H9 (cell line): Measurements from ENCODE around the gene KAZN. TPM values are rescaled to one million over a fixed set of nuclear protein-coding genes. Genes with fewer than 3 reads are reported as not detected.

Source experiments
- DNase-seq: peaks from one replicate; pipeline ENCODE4 v3.0.0-alpha.2; 2017
- H2AFZ ChIP-seq: one replicate; pipeline ENCODE4 v1.6.1; 2013; ENCODE audit warnings: mild to moderate bottlenecking, low read length, control low read depth, moderate library complexity
- H2AK5ac ChIP-seq: 2 replicates; pipeline ENCODE4 v1.6.1; 2013; ENCODE audit warnings: low read length, control low read depth, mixed read lengths; ENCODE audit not compliant: insufficient read length
- H2BK120ac ChIP-seq: one replicate; pipeline ENCODE4 v1.6.1; 2013; ENCODE audit warnings: low read depth, mild to moderate bottlenecking, low read length, control low read depth, inconsistent platforms; ENCODE audit not compliant: poor library complexity, severe bottlenecking
- H2BK12ac ChIP-seq: 2 replicates; pipeline ENCODE4 v1.6.1; 2013; ENCODE audit warnings: low read length, control low read depth, mixed read lengths, low read depth; ENCODE audit not compliant: insufficient read length
- H2BK15ac ChIP-seq: 2 replicates; pipeline ENCODE4 v1.6.1; 2013; ENCODE audit warnings: low read depth, low read length, control low read depth
- H2BK20ac ChIP-seq: one replicate; pipeline ENCODE4 v1.6.1; 2013; ENCODE audit warnings: low read depth, mild to moderate bottlenecking, low read length, control low read depth, inconsistent platforms; ENCODE audit not compliant: poor library complexity, severe bottlenecking
- H2BK5ac ChIP-seq: 2 replicates; pipeline ENCODE4 v1.6.1; 2013; ENCODE audit warnings: low read length, control low read depth, mixed read lengths; ENCODE audit not compliant: insufficient read length
- H3K14ac ChIP-seq: 2 replicates; pipeline ENCODE4 v1.6.1; 2013; ENCODE audit warnings: low read length, control low read depth; ENCODE audit not compliant: insufficient read depth
- H3K18ac ChIP-seq: 2 replicates; pipeline ENCODE4 v1.6.1; 2013; ENCODE audit warnings: low read depth, mild to moderate bottlenecking, mixed read lengths, low read length, control low read depth; ENCODE audit not compliant: insufficient read length
- H3K23ac ChIP-seq: 2 replicates; pipeline ENCODE4 v1.6.1; 2013; ENCODE audit warnings: low read length, control low read depth, mixed read lengths, low read depth; ENCODE audit not compliant: insufficient read length
- H3K23me2 ChIP-seq: 2 replicates; pipeline ENCODE4 v1.6.1; 2013; ENCODE audit warnings: low read depth, mild to moderate bottlenecking, mixed read lengths, low read length, control low read depth; ENCODE audit not compliant: insufficient read length, poor library complexity, severe bottlenecking
- H3K27ac ChIP-seq: 2 replicates; pipeline ENCODE4 v1.5.1; 2013; ENCODE audit warnings: low read length, control low read depth, mixed read lengths, low read depth; ENCODE audit not compliant: insufficient read length
- H3K27me3 ChIP-seq: 2 replicates; pipeline ENCODE4 v1.6.1; 2013; ENCODE audit warnings: low read length, control low read depth, inconsistent platforms; ENCODE audit not compliant: insufficient read depth
- H3K4ac ChIP-seq: 2 replicates; pipeline ENCODE4 v1.6.1; 2013; ENCODE audit warnings: low read depth, mild to moderate bottlenecking, control low read depth, inconsistent platforms, low read length, moderate library complexity
- H3K4me1 ChIP-seq: 2 replicates; pipeline ENCODE4 v1.6.1; 2013; ENCODE audit warnings: low read length, control low read depth, inconsistent platforms; ENCODE audit not compliant: insufficient read depth
- H3K4me2 ChIP-seq: 2 replicates; pipeline ENCODE4 v1.6.1; 2013; ENCODE audit warnings: low read length, control low read depth, mixed read lengths; ENCODE audit not compliant: insufficient read length, insufficient read depth
- H3K56ac ChIP-seq: 2 replicates; pipeline ENCODE4 v1.6.1; 2013; ENCODE audit warnings: low read depth, mild to moderate bottlenecking, mixed read lengths, low read length, control low read depth; ENCODE audit not compliant: insufficient read length
- H3K79me1 ChIP-seq: 2 replicates; pipeline ENCODE4 v1.6.1; 2013; ENCODE audit warnings: low read depth, mild to moderate bottlenecking, moderate library complexity, low read length, control low read depth, inconsistent platforms; ENCODE audit not compliant: insufficient read depth, poor library complexity, severe bottlenecking
- H3K79me2 ChIP-seq: 2 replicates; pipeline ENCODE4 v1.6.1; 2013; ENCODE audit warnings: low read length, control low read depth, inconsistent platforms; ENCODE audit not compliant: insufficient read depth
- H3K9ac ChIP-seq: 2 replicates; pipeline ENCODE4 v1.6.1; 2013; ENCODE audit warnings: low read length, control low read depth, mixed read lengths; ENCODE audit not compliant: insufficient read length; ENCODE audit errors: extremely low read depth
- H3K9me3 ChIP-seq: one replicate; pipeline ENCODE4 v1.6.1; 2013; ENCODE audit warnings: low read depth, low read length, inconsistent platforms; ENCODE audit not compliant: control insufficient read depth
- H3T11ph ChIP-seq: one replicate; pipeline ENCODE4 v1.6.1; 2013; ENCODE audit warnings: mild to moderate bottlenecking, low read length, control low read depth, inconsistent platforms
- H4K20me1 ChIP-seq: one replicate; pipeline ENCODE4 v1.6.1; 2013; ENCODE audit not compliant: control insufficient read depth, insufficient read length, insufficient read depth
- H4K5ac ChIP-seq: 2 replicates; pipeline ENCODE4 v1.6.1; 2013; ENCODE audit warnings: low read depth, mild to moderate bottlenecking, mixed read lengths, low read length, control low read depth; ENCODE audit not compliant: insufficient read length
- H4K8ac ChIP-seq: replicated peaks from 2 replicates; pipeline ENCODE4 v1.6.1; 2013; ENCODE audit warnings: low read length, control low read depth, mixed read lengths, low read depth; ENCODE audit not compliant: insufficient read length
- H4K91ac ChIP-seq: 2 replicates; pipeline ENCODE4 v1.6.1; 2013; ENCODE audit warnings: low read depth, mild to moderate bottlenecking, moderate library complexity, mixed read lengths, low read length, control low read depth; ENCODE audit not compliant: insufficient read length
- H3K27ac Mint-ChIP-seq, 3 experiments: 2 replicates in 2 of 3; 3 replicates in 1 of 3; pipeline ENCODE4 v1.8.0; 2020 to 2021; ENCODE audit warnings: mixed read lengths in 3 of 3, mild to moderate bottlenecking in 1 of 3, moderate library complexity in 1 of 3
- H3K27me3 Mint-ChIP-seq: 2 replicates; pipeline ENCODE4 v1.8.0; 2021; ENCODE audit warnings: low read depth, mild to moderate bottlenecking, moderate library complexity, mixed read lengths
- H3K36me3 Mint-ChIP-seq, 3 experiments: 2 replicates in 2 of 3; 3 replicates in 1 of 3; pipeline ENCODE4 v1.8.0; 2020 to 2021; ENCODE audit warnings: low read depth in 3 of 3, mixed read lengths in 3 of 3; ENCODE audit not compliant: insufficient read depth in 1 of 3
- H3K4me1 Mint-ChIP-seq, 2 experiments: 2 replicates each; pipeline ENCODE4 v1.8.0; 2020; ENCODE audit warnings: mixed read lengths in 2 of 2
- H3K4me3 Mint-ChIP-seq, 2 experiments: 2 replicates in 1 of 2; 3 replicates in 1 of 2; pipeline ENCODE4 v1.8.0; 2020 to 2021; ENCODE audit warnings: mild to moderate bottlenecking in 2 of 2, mixed read lengths in 2 of 2, moderate library complexity in 1 of 2
- H3K9me3 Mint-ChIP-seq, 2 experiments: 2 replicates in 1 of 2; 3 replicates in 1 of 2; pipeline ENCODE4 v1.8.0; 2020; ENCODE audit warnings: mild to moderate bottlenecking in 2 of 2, mixed read lengths in 2 of 2, moderate library complexity in 1 of 2
- WGBS: extraction: QIAGEN DNeasy Blood & Tissue Kit; methylation state at CpG from one replicate; pipeline ENCODE4 v1.1.7; 2013; ENCODE audit warnings: missing lambda C conversion rate, low lambda C conversion rate, mixed read lengths; ENCODE audit not compliant: insufficient read length; ENCODE audit errors: extremely low coverage; 5-methylcytosine and 5-hydroxymethylcytosine counted together
- total RNA-seq: library from RNA; stranded (reverse); gene quantifications from 2 replicates; pipeline ENCODE4 v1.2.1, GENCODE V29; 2021
- TF ChIP-seq, protein P1 (sequence below): fragments of 200-600 bp; sonication (generic); conservative IDR thresholded peaks from 3 replicates; pipeline ENCODE4 v1.8.0; 2021; ENCODE audit warnings: antibody characterized with exemption, mild to moderate bottlenecking

The KAZN gene
- total RNA-seq, 1 experiment from 2014 or later, result 7.6 TPM

DNA sequence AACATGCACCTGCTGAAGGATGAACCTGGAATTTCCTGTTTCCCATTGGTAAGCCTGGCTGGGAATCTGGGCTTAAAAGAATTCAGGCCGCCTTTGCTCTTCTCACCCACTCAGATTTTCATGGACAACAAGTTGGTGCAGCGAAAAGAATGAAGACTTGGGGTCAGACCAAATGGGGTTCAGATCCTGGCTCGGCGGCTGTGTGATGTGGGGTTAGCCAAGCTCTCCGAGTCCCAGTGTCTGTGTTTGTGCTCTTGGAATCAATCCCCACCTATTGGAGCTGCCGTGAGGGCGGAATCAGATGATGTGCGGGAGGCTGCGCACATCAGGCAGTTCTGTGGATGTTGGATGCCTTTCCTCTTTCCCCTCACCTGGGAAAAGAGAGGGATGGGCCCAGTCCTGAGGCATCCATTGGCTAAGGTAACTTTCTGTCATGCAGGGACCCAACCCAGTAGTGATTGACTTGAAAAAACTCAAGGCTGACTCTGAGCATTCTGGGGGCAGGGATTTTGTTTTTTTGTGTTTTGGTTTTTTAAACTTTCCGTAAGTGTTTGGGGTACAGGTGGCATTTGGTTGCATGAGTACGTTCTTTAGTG lies 228.3 kb downstream of the KAZN start:
- Histone ChIP-seq H4K20me1 (no peaks in the 10 kb centered on the region), H3K79me1 (no peaks in the 10 kb centered on the region), H2AK5ac (no peak overlapping the region), H2BK120ac (no peak overlapping the region), H2BK12ac (no peak overlapping the region), H4K91ac (no peak overlapping the region), H2BK15ac (no peak overlapping the region), H3T11ph (no peak overlapping the region), H3K4me2 (no peak overlapping the region), H4K5ac (no peak overlapping the region), H3K9me3 (no peaks in the 10 kb centered on the region), H3K23ac (no peak overlapping the region), H3K56ac (no peak overlapping the region), H3K23me2 (no peaks in the 10 kb centered on the region), H3K27ac (no peak overlapping the region), H2BK5ac (no peak overlapping the region), H3K18ac (no peak overlapping the region), H3K4me1 (no peaks in the 10 kb centered on the region), H4K8ac (no peak overlapping the region), H3K14ac (no peak overlapping the region), H2AFZ (no peak overlapping the region), H3K9ac (no peak overlapping the region), H3K79me2 (no peaks in the 10 kb centered on the region), H3K27me3 (no peaks in the 10 kb centered on the region), H3K4ac (no peak overlapping the region), H2BK20ac (no peak overlapping the region)
- DNase-seq, result no peak
- Mint-ChIP-seq H3K27me3 (no peaks in the 10 kb centered on the region; the same call in 1 of the 2 replicates), H3K27ac (no peak overlapping the region), H3K36me3 (no peaks in the 10 kb centered on the region), H3K4me1 (peaks cover 3 to 8% of the 10 kb centered on the region in 2 experiments), H3K4me3 (no peak overlapping the region), H3K9me3 (no peaks in the 10 kb centered on the region)
- TF ChIP-seq, protein P1, sequence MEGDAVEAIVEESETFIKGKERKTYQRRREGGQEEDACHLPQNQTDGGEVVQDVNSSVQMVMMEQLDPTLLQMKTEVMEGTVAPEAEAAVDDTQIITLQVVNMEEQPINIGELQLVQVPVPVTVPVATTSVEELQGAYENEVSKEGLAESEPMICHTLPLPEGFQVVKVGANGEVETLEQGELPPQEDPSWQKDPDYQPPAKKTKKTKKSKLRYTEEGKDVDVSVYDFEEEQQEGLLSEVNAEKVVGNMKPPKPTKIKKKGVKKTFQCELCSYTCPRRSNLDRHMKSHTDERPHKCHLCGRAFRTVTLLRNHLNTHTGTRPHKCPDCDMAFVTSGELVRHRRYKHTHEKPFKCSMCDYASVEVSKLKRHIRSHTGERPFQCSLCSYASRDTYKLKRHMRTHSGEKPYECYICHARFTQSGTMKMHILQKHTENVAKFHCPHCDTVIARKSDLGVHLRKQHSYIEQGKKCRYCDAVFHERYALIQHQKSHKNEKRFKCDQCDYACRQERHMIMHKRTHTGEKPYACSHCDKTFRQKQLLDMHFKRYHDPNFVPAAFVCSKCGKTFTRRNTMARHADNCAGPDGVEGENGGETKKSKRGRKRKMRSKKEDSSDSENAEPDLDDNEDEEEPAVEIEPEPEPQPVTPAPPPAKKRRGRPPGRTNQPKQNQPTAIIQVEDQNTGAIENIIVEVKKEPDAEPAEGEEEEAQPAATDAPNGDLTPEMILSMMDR, result no peak
- no CpG with 5 or more reads among the region's 11 CpGs for WGBS
